Measurements from ENCODE around the gene PRKCE.

GRCh38 chr2:46142546-46143428 is 491.3 kb downstream of the PRKCE start:
- TF ChIP-seq CTCF (IDR thresholded peaks at IDR 0.05; ENCODE audit: control extremely low read depth in 1 of 3, insufficient read depth in 1 of 3, low read depth in 1 of 3, low read length in 3 of 3) (no peak), BRCA1 (IDR thresholded peaks at IDR 0.05; ENCODE audit: low read depth, low read length) (no peak), MAX (IDR thresholded peaks at IDR 0.05) (no peak), FOSL1 (IDR thresholded peaks at IDR 0.05; ENCODE audit: insufficient read depth, low read depth, low read length) (no peak)
